ENCODE data around the gene GRIN2C.
A peak's percentile ranks its signal among the peaks of the same experiment; 100 is the strongest.

The GRIN2C gene

DNA sequence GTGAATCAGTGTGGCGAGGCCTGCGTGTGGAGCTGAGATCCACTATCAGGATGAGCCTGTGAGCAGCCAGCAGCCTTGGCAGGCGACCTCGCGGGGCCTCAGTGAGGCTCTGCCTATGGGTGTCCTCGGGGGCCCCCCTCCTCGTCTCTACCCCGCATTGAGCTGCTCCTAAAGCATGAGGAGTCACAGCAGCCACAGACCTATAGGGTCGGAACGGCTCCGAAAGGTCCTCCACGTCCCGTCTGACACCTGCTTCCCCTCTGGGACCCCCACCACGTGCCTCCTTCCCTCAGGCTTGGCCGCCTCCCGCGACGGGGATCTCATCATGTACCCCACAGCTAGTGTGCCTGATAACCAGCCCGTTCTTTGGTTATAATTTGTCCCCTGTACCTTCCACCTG, 28.8 kb downstream of the GRIN2C start:
- Mint-ChIP-seq H3K27me3 (no peaks in the 10 kb centered on the region), H3K4me1 (no peaks in the 10 kb centered on the region), H3K27ac (peak overlapping the region in 1 of 2 donors; percentile 73), H3K4me3 (no peak overlapping the region), H3K9me3 (no peaks in the 10 kb centered on the region)
- DNase-seq: no peak
- no peak for ATAC-seq

DNA sequence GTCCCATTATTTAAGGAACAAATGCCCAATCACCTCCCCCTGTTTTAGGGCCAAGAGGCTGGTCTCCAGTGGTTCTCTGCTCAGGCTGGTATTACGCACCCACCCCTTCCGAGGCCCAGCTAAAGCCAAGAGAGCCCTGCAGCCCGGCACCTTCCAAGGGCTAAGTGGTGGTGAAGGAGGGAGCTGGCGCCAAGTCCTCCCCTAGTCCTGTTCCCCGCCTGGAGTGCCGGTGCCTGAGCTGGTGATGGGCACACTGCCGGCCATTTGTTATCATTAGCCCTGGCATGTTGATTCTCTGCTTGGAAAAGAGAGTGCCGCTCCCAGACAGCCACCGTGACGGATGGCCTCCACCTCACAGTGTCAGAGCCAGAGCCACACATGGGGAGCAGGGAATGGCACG, 31.9 kb downstream of the GRIN2C start:
- H3K4me3 Mint-ChIP-seq: no peak overlapping the region
- DNase-seq: no peak
- H3K9me3 Mint-ChIP-seq: no peaks in the 10 kb centered on the region
- no peaks in the 10 kb centered on the region for H3K27me3 Mint-ChIP-seq
- no peak for ATAC-seq
- no peak overlapping the region for H3K27ac Mint-ChIP-seq
- no peaks in the 10 kb centered on the region for H3K4me1 Mint-ChIP-seq

DNA sequence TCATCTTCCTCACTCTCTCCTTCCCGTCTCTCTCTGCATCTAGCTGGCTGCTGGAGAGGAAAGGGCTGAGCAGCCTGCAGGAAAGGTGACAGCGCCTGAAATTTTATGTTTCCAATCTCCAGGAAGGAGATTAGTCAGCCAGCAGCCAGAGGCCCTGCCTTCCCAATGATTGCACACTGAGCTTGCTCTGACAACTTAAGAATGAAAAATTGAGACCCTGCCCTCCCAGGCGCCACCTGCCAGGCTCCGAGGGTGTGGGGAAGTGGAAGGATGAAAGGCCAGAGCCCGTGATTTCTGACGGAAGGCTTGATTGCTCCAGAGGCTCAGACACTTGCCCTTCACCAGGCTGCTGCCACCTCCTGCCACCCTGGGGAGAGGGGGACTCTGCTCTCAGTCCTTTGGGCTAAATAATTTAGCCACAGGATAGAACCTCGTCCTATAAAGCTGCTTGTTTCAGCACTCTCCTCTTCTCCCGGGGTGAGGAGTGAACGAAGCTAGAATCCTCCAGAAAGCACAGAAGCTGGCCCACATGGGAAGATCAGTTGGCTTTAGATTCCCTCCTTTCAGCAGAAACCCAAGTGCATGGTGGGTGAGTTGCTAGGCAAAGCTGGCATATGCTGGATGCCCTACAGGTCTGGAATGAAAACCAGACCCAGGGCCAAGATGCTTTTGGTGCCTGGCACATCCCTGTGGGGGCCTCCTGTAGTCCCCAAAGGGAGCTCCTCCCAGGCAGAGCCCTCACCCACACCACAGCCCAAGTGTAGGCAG, 33.5 kb downstream of the GRIN2C start:
- no peak for DNase-seq
- no peak for ATAC-seq
- Mint-ChIP-seq H3K9me3 (no peaks in the 10 kb centered on the region), H3K27ac (no peak overlapping the region), H3K4me3 (no peak overlapping the region), H3K27me3 (no peaks in the 10 kb centered on the region), H3K4me1 (no peaks in the 10 kb centered on the region)

DNA sequence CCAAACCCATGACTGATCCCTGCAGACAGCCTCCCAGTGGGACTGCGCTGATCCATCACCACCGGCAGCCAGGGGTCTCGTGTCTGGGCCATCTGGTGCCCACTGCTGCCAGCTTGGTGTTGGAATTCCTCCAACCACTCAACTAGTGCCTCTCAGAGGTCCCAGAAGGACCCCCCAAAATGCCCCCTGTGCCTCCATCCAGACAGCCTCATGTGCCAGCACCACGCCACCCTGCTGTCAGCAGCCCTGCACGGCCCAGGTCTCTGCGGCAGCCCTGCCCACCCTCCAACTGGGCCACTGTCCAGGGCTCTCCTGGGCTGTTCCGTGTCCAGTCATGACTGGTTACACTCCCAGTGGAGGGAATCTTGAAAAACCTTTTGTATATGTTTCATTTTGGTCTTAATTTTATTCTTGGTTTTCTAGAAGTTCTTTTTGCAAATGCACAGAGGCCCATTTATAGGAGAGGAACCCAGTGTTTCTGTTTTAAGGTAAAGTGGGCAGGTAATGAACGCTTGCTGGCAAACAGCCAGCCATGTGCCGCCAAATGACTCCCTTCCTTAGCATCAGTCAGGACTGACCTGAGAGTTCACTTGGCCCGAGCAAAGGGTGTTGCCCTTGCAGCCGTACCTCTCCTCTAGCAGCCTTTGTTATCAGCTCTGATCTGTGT, 34.6 kb downstream of the GRIN2C start:
- Mint-ChIP-seq H3K4me3 (no peak overlapping the region), H3K27me3 (no peaks in the 10 kb centered on the region), H3K4me1 (no peaks in the 10 kb centered on the region), H3K9me3 (no peaks in the 10 kb centered on the region), H3K27ac (no peak overlapping the region)
- DNase-seq (no peak), ATAC-seq (no peak)

GRCh38 chr17:74822939-74823367, 36.7 kb downstream of the GRIN2C start:
- Mint-ChIP-seq H3K27me3 (no peaks in the 10 kb centered on the region), H3K4me3 (no peak overlapping the region), H3K4me1 (no peaks in the 10 kb centered on the region), H3K27ac (no peak overlapping the region), H3K9me3 (no peaks in the 10 kb centered on the region)
- DNase-seq: no peak
- no peak for ATAC-seq

DNA sequence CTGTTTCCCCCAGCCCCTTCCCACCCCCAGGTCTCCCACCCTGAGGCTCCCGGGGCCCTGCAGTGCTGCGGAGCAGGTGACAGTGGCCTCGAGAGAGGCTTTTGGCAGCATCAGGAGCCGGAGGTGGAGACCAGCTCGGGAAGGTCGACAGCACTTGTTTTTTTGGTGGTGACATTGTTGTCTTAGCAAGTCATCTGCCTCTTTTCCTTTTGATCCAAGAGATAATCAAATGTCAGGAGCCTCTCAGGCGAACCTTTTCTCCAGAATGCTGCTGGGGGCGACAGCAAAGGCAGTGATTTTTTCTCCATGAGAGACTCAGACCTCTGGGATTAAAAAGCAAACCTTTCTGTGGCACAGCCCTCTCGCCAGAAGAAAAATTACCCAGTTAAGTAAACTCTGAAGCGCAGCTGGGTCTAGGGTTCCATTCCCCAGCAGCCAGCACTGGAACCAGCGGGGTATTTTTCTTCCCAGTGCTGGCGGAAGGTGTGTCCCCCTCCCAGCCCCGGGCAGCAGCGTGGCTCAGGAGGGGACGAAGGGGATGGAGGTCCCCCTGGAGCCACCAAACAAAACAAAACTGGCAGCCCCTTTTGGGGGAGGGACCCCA, 37.2 kb downstream of the GRIN2C start:
- no peaks in the 10 kb centered on the region for H3K27me3 Mint-ChIP-seq
- no peaks in the 10 kb centered on the region for H3K9me3 Mint-ChIP-seq
- no peaks in the 10 kb centered on the region for H3K4me1 Mint-ChIP-seq
- ATAC-seq (no peak), DNase-seq (no peak)
- H3K4me3 Mint-ChIP-seq: no peak overlapping the region
- no peak overlapping the region for H3K27ac Mint-ChIP-seq

DNA sequence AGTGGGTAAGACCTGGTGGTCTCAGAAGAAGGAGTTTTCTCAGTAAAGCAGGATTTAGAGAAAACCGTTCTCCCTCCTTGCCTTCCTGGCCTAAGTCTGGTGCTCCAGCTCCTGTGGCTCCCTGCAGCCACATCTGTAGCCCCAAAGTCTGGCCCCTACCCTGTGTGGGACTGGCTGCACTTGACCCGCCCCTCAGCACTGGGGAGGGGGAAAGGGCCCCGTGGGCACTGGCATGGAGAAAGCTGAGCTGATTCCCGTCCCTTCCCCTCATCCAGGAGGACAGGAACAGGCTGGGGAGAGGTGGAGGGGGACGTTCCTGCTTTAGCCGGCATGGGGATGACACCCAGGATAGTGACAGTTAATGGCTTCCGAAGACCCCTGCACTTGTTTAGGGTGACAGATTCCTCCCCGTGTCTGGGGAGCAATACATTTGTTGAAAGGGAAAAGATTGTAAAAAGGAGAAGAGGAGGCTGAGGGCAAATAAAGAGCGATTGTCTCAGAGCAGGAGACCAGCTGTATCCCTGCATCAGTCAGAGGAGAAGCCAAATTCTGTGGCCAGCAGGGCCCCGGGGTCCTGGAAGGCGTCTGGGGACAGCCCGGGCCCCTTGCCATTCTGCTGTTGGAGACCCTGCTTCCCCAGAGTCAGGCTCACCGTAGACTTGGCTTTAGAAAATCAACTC, 37.9 kb downstream of the GRIN2C start:
- Mint-ChIP-seq H3K27ac (no peak overlapping the region), H3K4me3 (peak overlapping the region in 1 of 2 donors; percentile 15), H3K9me3 (no peaks in the 10 kb centered on the region), H3K27me3 (no peaks in the 10 kb centered on the region), H3K4me1 (no peaks in the 10 kb centered on the region)
- ATAC-seq: no peak
- no peak for DNase-seq

DNA sequence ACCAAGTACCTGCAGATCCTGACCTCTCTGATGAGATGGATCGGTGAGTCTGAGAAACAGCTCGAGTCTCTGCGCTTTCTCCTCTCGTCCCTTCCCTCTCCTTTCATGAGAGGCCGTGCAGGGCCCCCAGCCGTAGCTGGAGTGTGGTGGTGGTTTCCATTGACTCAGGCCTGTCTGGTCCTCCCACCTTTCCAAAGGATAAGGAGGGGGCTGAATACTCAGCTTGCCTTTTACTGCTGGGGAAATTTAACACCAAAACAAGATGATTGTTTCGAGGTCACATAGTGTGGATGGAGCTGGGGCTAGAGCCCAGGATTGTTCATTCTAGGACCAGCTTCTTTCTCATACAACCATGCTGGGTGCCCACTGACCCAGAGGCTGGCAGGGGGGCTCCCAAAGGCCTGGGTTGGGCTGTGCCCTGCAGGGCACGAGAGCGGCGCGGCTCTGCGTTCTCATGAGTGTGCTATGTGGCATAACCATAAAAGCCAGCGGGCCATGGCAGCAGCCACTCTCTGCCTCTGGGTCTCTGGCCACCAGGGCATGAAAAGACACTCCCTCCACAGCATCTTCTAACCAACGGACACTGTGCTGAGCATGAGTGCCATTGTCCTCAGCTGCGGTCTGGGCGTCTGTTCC, 39.8 kb downstream of the GRIN2C start:
- ATAC-seq (no peak), DNase-seq (no peak)
- no peaks in the 10 kb centered on the region for H3K4me1 Mint-ChIP-seq
- H3K9me3 Mint-ChIP-seq: no peaks in the 10 kb centered on the region
- no peaks in the 10 kb centered on the region for H3K27me3 Mint-ChIP-seq
- H3K4me3 Mint-ChIP-seq: no peak overlapping the region
- peak overlapping the region in 1 of 2 donors; percentile 82 for H3K27ac Mint-ChIP-seq

DNA sequence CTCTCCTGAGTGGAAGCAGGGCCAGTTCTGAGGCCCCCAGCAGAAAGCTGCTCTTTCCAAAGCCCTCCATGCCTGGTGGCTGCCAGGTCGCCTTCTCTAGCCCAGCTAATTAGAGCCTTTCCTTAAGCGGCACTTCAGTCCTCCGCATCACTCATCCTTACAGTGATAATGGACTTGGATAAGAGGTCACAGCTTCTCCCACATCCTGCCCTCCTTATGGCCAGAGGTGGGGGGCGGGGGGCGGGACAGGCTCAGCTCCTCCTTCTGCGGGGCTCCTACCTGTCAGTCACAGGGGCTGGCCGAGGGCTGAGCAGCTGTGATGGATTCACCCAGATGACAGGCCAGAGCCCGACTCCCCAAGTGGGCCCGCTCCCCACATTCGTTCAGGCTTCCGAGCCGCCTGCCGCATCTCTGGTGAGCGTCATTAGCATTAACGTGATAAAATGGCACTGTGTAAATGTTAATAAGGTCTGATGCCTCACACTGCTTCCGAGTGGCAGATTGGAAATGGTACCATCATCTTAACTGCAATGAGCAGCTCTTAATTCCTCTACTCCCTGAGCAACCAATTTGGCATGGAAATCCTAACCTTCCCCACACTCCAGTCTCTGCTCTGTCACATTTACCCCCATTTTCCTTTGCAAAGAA, 41.3 kb downstream of the GRIN2C start:
- no peak overlapping the region for H3K27ac Mint-ChIP-seq
- H3K9me3 Mint-ChIP-seq: no peaks in the 10 kb centered on the region
- ATAC-seq: no peak
- DNase-seq: no peak
- H3K4me3 Mint-ChIP-seq: no peak overlapping the region
- no peaks in the 10 kb centered on the region for H3K4me1 Mint-ChIP-seq
- H3K27me3 Mint-ChIP-seq: no peaks in the 10 kb centered on the region

GRCh38 chr17:74816905-74817620, 42.6 kb downstream of the GRIN2C start:
- ATAC-seq (no peak), DNase-seq (no peak)
- Mint-ChIP-seq H3K27me3 (no peaks in the 10 kb centered on the region), H3K9me3 (no peaks in the 10 kb centered on the region), H3K4me1 (no peaks in the 10 kb centered on the region), H3K4me3 (no peak overlapping the region), H3K27ac (no peak overlapping the region)

GRCh38 chr17:74815550-74816370, 43.9 kb downstream of the GRIN2C start:
- ATAC-seq (no peak), DNase-seq (no peak)
- Mint-ChIP-seq H3K27ac (peak overlapping the region in 1 of 2 donors; percentile 87), H3K4me1 (no peaks in the 10 kb centered on the region), H3K4me3 (no peak overlapping the region), H3K27me3 (no peaks in the 10 kb centered on the region), H3K9me3 (no peaks in the 10 kb centered on the region)

DNA sequence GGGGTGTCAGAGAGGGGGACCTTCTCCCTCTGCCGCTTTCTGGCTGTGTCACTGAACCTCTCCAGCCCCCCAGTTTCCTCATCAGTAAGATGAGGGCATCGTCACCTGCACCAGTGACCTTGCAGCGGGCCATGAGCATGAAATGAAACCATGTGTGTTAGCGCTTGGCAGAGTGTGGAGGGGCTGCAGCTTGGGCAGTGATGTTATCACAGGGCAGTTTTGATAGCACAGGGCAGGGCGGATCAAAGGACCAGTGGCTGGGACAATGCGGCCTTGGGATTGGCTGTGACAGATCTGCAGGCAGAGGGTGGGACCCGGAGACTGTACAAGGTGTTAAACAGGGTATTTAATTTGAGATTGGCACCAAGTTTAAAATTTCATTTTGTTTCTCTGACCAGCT, 44.6 kb downstream of the GRIN2C start:
- DNase-seq (no peak), ATAC-seq (no peak)
- Mint-ChIP-seq H3K4me3 (no peak overlapping the region), H3K9me3 (no peaks in the 10 kb centered on the region), H3K27me3 (no peaks in the 10 kb centered on the region), H3K27ac (no peak overlapping the region), H3K4me1 (no peaks in the 10 kb centered on the region)

DNA sequence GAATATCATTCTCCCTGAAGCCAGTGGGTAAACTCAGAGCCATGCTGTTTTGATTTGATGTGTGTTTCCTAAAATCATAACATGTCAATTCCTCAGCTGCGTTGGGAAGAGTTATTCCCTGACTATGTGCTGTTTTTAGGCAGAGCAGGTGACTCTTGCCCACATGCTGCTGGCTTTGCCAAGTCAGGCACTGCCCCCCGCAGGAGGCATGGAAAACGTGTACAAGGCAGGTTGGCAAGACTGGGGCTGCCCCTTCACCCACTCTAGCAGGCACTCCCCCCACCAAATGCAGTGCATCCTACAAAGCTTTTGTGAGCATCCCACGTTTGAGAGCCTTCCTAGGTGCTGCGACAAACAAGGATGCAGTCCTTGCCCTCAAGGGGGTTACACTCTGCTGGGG, 45.2 kb downstream of the GRIN2C start:
- no peak overlapping the region for H3K27ac Mint-ChIP-seq
- DNase-seq: no peak

More for the DNA sequence above, 45.2 kb downstream of the GRIN2C start:
- Mint-ChIP-seq H3K9me3 (no peaks in the 10 kb centered on the region), H3K27me3 (no peaks in the 10 kb centered on the region), H3K4me3 (no peak overlapping the region), H3K4me1 (no peaks in the 10 kb centered on the region)
- no peak for ATAC-seq

Measured in stimulated activated naive CD8-positive, alpha-beta T cell treated with anti-CD3 and anti-CD28 coated beads, Interleukin-15, amount 100 ng/mL, for 72 hours (primary cell).